K562 (cell line): ENCODE measurements around the gene JAG2. TPM values are rescaled to one million over a fixed set of nuclear protein-coding genes. Genes with fewer than 3 reads are reported as not detected.

Experiments used
- ATAC-seq: fragments of 200-7000 bp; cut with Tn5 transposase; 3 replicates; pipeline ENCODE4 v1.9.1; 2020; ENCODE audit warnings: moderate library complexity
- BruUV-seq: library from RNA; stranded (reverse); fragments of 400-500 nt; replicated peaks from 2 replicates; lab custom pipeline; 2021; lab: Mats Ljungman, UMichigan
- CTCF ChIA-PET: fragments of 300-600 bp; formaldehyde crosslinking; extraction: SDS; loops from one replicate; lab custom pipeline; 2021; ENCODE audit warnings: low intra/inter-chr PET ratio; lab: Yijun Ruan, JAX
- POLR2A ChIA-PET: fragments of 300-600, 350-650 bp; sonication (Branson Sonifier 250); formaldehyde crosslinking; extraction: SDS; loops from one replicate; lab custom pipeline; 2021; ENCODE audit warnings: antibody characterized with exemption, inconsistent platforms; lab: Yijun Ruan, JAX
- DNase-seq, 4 experiments: peaks; one replicate each; pipeline versions ENCODE4 v3.0.0 to v3.0.0-alpha.2; 2011 to 2018; ENCODE audit warnings: low spot score in 3 of 4, mixed read lengths in 3 of 4; ENCODE audit errors: extremely low read depth in 1 of 4
- FAIRE-seq: peaks from 2 replicates; lab custom pipeline; 2011; peaks lifted over from hg19 to GRCh38; lab: Jason Lieb, UNC
- H2AFZ ChIP-seq: 2 replicates; pipeline ENCODE4 v1.6.0; 2011; ENCODE audit warnings: low read depth, low read length, control low read depth, inconsistent platforms
- H3K27ac ChIP-seq: fragments of 200-600 bp; 3 replicates; pipeline ENCODE4 v1.8.0; 2011; ENCODE audit warnings: low read depth, mild to moderate bottlenecking, control low read depth, inconsistent platforms, low read length, moderate library complexity, mixed read lengths; ENCODE audit errors: extremely low read depth
- H3K27me3 ChIP-seq, 2 experiments: fragments of 300-600 bp in 1 of 2; 2 replicates in 1 of 2; 3 replicates in 1 of 2; pipeline versions ENCODE4 v1.6.0 to v1.8.0; 2011; ENCODE audit warnings: inconsistent platforms in 2 of 2, low read length in 2 of 2, mild to moderate bottlenecking in 1 of 2, mixed read lengths in 1 of 2, moderate library complexity in 1 of 2; ENCODE audit not compliant: control insufficient read depth in 2 of 2, insufficient read depth in 2 of 2
- H3K36me3 ChIP-seq: fragments of 300-600 bp; 3 replicates; pipeline ENCODE4 v1.8.0; 2011; ENCODE audit warnings: mild to moderate bottlenecking, low read length, inconsistent platforms; ENCODE audit not compliant: control insufficient read depth, insufficient read depth
- H3K4me1 ChIP-seq, 2 experiments: fragments of 200-600 bp in 1 of 2; replicated peaks in 1 of 2; 2 replicates in 1 of 2; 3 replicates in 1 of 2; pipeline versions ENCODE4 v1.5.1 to v1.8.0; 2011; ENCODE audit warnings: inconsistent platforms in 2 of 2, low read length in 2 of 2, mild to moderate bottlenecking in 1 of 2, mixed read lengths in 1 of 2, moderate library complexity in 1 of 2; ENCODE audit not compliant: control insufficient read depth in 2 of 2, insufficient read depth in 2 of 2
- H3K4me2 ChIP-seq: 2 replicates; pipeline ENCODE4 v1.6.1; 2011; ENCODE audit warnings: low read length, control low read depth, inconsistent platforms, mixed read lengths; ENCODE audit not compliant: insufficient read depth
- H3K4me3 ChIP-seq: fragments of 200-600 bp; sonication (generic), shearing (Covaris generic); 2 replicates; pipeline ENCODE4 v1.5.1; 2016; ENCODE audit warnings: control low read depth, inconsistent platforms
- H3K79me2 ChIP-seq: fragments of 200-600 bp; 3 replicates; pipeline ENCODE4 v1.8.0; 2011; ENCODE audit warnings: low read length, inconsistent platforms; ENCODE audit not compliant: control insufficient read depth, insufficient read depth
- H3K9ac ChIP-seq, 2 experiments: 2 replicates each; pipeline versions ENCODE4 v1.6.0 to v1.6.1; 2011; ENCODE audit warnings: low read depth in 2 of 2, low read length in 2 of 2, control low read depth in 1 of 2, inconsistent platforms in 1 of 2, mild to moderate bottlenecking in 1 of 2, mixed read lengths in 1 of 2; ENCODE audit not compliant: insufficient read depth in 1 of 2
- H3K9me1 ChIP-seq: one replicate; pipeline ENCODE4 v1.6.0; 2011; ENCODE audit warnings: inconsistent platforms, mild to moderate bottlenecking, low read length, moderate library complexity; ENCODE audit not compliant: control insufficient read depth, insufficient read depth
- H3K9me3 ChIP-seq: replicated peaks from 2 replicates; pipeline ENCODE4 v1.5.1; 2011; ENCODE audit warnings: low read depth, low read length, inconsistent platforms; ENCODE audit not compliant: control insufficient read depth, insufficient read depth
- H4K20me1 ChIP-seq: replicated peaks from 2 replicates; pipeline ENCODE4 v1.6.1; 2011; ENCODE audit warnings: low read length, inconsistent platforms, mixed read lengths; ENCODE audit not compliant: control insufficient read depth, insufficient read depth
- MIER1 ChIP-seq: fragments of 450-650 bp; IDR thresholded peaks from 2 replicates; pipeline ENCODE4 v1.6.1; 2016; ENCODE audit warnings: antibody characterized with exemption, mild to moderate bottlenecking, low read depth
- POLR2G ChIP-seq: fragments of 200-400 bp; formaldehyde crosslinking; IDR thresholded peaks from 2 replicates; pipeline ENCODE4 v1.6.1; 2017; ENCODE audit warnings: low read depth, mild to moderate bottlenecking, antibody characterized with exemption, low read length, moderate library complexity
- WGBS: fragments of 100-300 bp; shearing (Covaris generic); methylation state at CpG from one replicate; pipeline ENCODE4 v1.1.6; 2016; ENCODE audit warnings: low coverage, mixed read lengths; ENCODE audit not compliant: insufficient coverage; ENCODE audit errors: missing lambda C conversion rate; 5-methylcytosine and 5-hydroxymethylcytosine counted together
- in situ Hi-C: fragments of 300-500 bp; cut with MboI; formaldehyde crosslinking; loops from 4 replicates; pipeline ENCODE4 v1.15.0; 2018; ENCODE audit warnings: inconsistent platforms, mixed read lengths
- intact Hi-C: fragments of 100-400 bp; cut with micrococcal nuclease; formaldehyde crosslinking; loops from 2 replicates; pipeline ENCODE4 v1.14.2; 2022
- polyA plus RNA-seq, 8 experiments: library from polyadenylated mRNA; depleted of rRNA in 4 of 8; stranded (reverse) in 5 of 8; unstranded in 3 of 8; fragments of >200 nt; fragmentation: Nextera tagmentation in 2 of 8; fragmentation: Illumina TruSeq in 1 of 8; extraction: Ambion mirVana in 2 of 8; extraction: Trizol in 1 of 8; gene quantifications; 2 replicates each; pipeline versions ENCODE4 v1.2.1 to v1.2.3, GENCODE V29; 2011 to 2014; ENCODE audit warnings: inconsistent platforms in 1 of 8, missing spikeins in 1 of 8
- total RNA-seq, 7 experiments: library from RNA; depleted of rRNA in 6 of 7; stranded (reverse); fragments of >200 nt in 6 of 7; fragmentation: Illumina TruSeq in 2 of 7; extraction: Trizol in 2 of 7; gene quantifications; 2 replicates each; pipeline versions ENCODE4 v1.2.1 to v1.2.3, GENCODE V29; 2011 to 2021; ENCODE audit warnings: low replicate concordance in 1 of 7
- TF ChIP-seq, protein P1 (sequence below): sonication (generic); formaldehyde crosslinking; IDR thresholded peaks from 2 replicates; pipeline ENCODE4 v1.8.0; 2022; ENCODE audit warnings: missing genetic modification reagents, mild to moderate bottlenecking, moderate library complexity, borderline replicate concordance
- TF ChIP-seq, protein P2 (sequence below): fragments of 450-650 bp; formaldehyde crosslinking; IDR thresholded peaks from 2 replicates; pipeline ENCODE4 v1.4.0; 2022; ENCODE audit warnings: missing genetic modification characterization

JAG2 gene
- total and polyA plus RNA-seq, 9 of the 15 experiments (the other 6 are each of a cell fraction or from before 2014, with no cell fraction given) = 0.25 to 48.4 (median 8.6) TPM

DNA sequence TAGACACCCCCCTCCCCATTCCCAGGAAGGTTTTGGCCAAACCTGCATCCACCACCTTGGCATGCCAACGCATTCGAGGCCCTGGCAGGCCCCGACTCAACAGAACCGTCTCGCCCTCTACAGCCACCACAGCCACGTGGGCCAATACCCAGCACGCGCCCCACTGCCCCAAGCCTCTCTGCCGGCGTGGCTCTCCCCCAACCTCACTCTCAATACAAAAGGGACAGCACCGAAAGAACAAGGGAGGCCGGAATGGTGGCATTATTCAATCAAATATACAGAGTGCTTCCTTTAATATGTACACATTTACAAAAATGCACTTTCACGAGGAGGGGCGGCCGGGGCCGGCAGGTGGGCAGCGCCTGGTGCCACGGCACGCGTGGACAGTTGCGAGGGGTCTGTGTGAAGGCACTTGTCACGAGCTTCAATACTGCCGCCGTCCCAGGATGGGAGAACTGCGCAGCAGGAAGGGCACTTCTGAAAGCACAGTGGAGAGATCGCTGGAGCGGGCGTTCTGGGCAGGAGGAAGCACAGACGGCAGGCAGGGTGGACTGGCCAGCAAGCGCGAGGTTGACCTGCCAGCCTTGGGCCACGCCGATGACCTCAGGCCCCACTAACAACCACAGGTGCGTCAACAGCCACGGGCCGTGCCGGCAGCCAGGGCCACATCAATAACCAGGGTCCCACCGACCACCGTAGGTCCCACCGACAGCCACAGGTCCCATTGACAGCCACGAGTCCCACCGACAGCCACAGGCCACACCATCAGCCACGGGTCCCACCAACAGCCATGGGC, 26.9 kb downstream of the JAG2 start:
- DNase-seq = no peak
- WGBS = 92% methylated on average over 27 of the region's 43 CpGs

More for the DNA sequence above, 26.9 kb downstream of the JAG2 start:
- Histone ChIP-seq H2AFZ (no peak overlapping the region), H3K36me3 (peaks cover 42% of the 10 kb centered on the region; the same call in 1 of the 3 replicates), H3K4me2 (no peak overlapping the region), H3K27ac (no peak overlapping the region), H4K20me1 (no peaks in the 10 kb centered on the region), H3K9me3 (no peaks in the 10 kb centered on the region), H3K79me2 (no peaks in the 10 kb centered on the region), H3K4me1 (peaks cover 0 to 19% of the 10 kb centered on the region in 2 experiments; a peak in 2 of 5 replicates), H3K27me3 (no peaks in the 10 kb centered on the region), H3K9ac (no peak overlapping the region), H3K9me1 (no peaks in the 10 kb centered on the region), H3K4me3 (no peak overlapping the region)
- intact Hi-C loops = no loop called here
- TSS peak; percentile 50 for BruUV-seq
- ATAC-seq = no peak
- CTCF ChIA-PET = no interaction called here
- POLR2A ChIA-PET = no interaction called here
- in situ Hi-C loops = no loop called here
- TF ChIP-seq, protein P1, sequence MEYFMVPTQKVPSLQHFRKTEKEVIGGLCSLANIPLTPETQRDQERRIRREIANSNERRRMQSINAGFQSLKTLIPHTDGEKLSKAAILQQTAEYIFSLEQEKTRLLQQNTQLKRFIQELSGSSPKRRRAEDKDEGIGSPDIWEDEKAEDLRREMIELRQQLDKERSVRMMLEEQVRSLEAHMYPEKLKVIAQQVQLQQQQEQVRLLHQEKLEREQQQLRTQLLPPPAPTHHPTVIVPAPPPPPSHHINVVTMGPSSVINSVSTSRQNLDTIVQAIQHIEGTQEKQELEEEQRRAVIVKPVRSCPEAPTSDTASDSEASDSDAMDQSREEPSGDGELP (CRISPR knock-in tag) = no peak
- TF ChIP-seq MIER1 (no peak), POLR2G (0 out of 2 replicates have a peak, but pooled peaks have one; percentile 37)
- TF ChIP-seq, protein P2, sequence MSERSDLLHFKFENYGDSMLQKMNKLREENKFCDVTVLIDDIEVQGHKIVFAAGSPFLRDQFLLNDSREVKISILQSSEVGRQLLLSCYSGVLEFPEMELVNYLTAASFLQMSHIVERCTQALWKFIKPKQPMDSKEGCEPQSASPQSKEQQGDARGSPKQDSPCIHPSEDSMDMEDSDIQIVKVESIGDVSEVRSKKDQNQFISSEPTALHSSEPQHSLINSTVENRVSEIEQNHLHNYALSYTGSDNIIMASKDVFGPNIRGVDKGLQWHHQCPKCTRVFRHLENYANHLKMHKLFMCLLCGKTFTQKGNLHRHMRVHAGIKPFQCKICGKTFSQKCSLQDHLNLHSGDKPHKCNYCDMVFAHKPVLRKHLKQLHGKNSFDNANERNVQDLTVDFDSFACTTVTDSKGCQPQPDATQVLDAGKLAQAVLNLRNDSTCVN (CRISPR knock-in tag) = no peak
- no peak for FAIRE-seq
